Neural cell (in vitro differentiated cells): ENCODE data around the gene SH3BGRL2. TPM values are rescaled to one million over a fixed set of nuclear protein-coding genes. Genes with fewer than 3 reads are reported as not detected.

Experiments used
- H2AFZ ChIP-seq: fragments of 200-600, 300-800 bp; sonication (generic), shearing (Covaris generic); 2 replicates; pipeline ENCODE4 v1.6.0; 2014; ENCODE audit warnings: low read depth, mild to moderate bottlenecking, antibody characterized with exemption, low read length, moderate library complexity
- H3F3A ChIP-seq: fragments of 200-600 bp; shearing (Covaris generic); 2 replicates; pipeline ENCODE4 v1.6.1; 2016; ENCODE audit warnings: mild to moderate bottlenecking, moderate library complexity, mixed read lengths, antibody characterized with exemption, low read length; ENCODE audit not compliant: insufficient read depth, poor library complexity, severe bottlenecking
- H3K27ac ChIP-seq: fragments of 200-600, 300-800 bp; sonication (generic), shearing (Covaris generic); 2 replicates; pipeline ENCODE4 v1.5.1; 2014; ENCODE audit warnings: mild to moderate bottlenecking, low read length, moderate library complexity
- H3K27me3 ChIP-seq: fragments of 300-800, 200-600 bp; sonication (generic), shearing (Covaris generic); 2 replicates; pipeline ENCODE4 v1.6.0; 2014; ENCODE audit warnings: mild to moderate bottlenecking, low read depth, low read length, moderate library complexity; ENCODE audit not compliant: insufficient read depth
- H3K36me3 ChIP-seq: fragments of 300-800, 200-600 bp; sonication (generic), shearing (Covaris generic); 2 replicates; pipeline ENCODE4 v1.5.1; 2014; ENCODE audit warnings: mild to moderate bottlenecking, antibody characterized with exemption, low read length, moderate library complexity; ENCODE audit not compliant: insufficient read depth
- H3K4me2 ChIP-seq: fragments of 300-800, 200-600 bp; sonication (generic), shearing (Covaris generic); 2 replicates; pipeline ENCODE4 v1.6.0; 2014; ENCODE audit warnings: mild to moderate bottlenecking, low read length
- H3K4me3 ChIP-seq: fragments of 300-800, 200-600 bp; sonication (generic), shearing (Covaris generic); 2 replicates; pipeline ENCODE4 v1.5.1; 2014; ENCODE audit warnings: mild to moderate bottlenecking, low read length, moderate library complexity
- H3K79me2 ChIP-seq: fragments of 200-600 bp; shearing (Covaris generic); replicated peaks from 2 replicates; pipeline ENCODE4 v1.6.0; 2014; ENCODE audit warnings: mild to moderate bottlenecking, low read length, moderate library complexity; ENCODE audit not compliant: insufficient read depth
- H3K9ac ChIP-seq: fragments of 300-800, 200-600 bp; sonication (generic), shearing (Covaris generic); 2 replicates; pipeline ENCODE4 v1.6.1; 2016; ENCODE audit warnings: mild to moderate bottlenecking, low read length, mixed read lengths
- H3K9me2 ChIP-seq: fragments of 200-600 bp; shearing (Covaris generic); 2 replicates; pipeline ENCODE4 v1.6.1; 2016; ENCODE audit warnings: mild to moderate bottlenecking, low read length, mixed read lengths; ENCODE audit not compliant: insufficient read depth
- H3K9me3 ChIP-seq: fragments of 200-600, 300-800 bp; sonication (generic), shearing (Covaris generic); 2 replicates; pipeline ENCODE4 v1.6.1; 2016; ENCODE audit warnings: mild to moderate bottlenecking, mixed run types, low read length, moderate library complexity, mixed read lengths
- H4K20me1 ChIP-seq: fragments of 200-600 bp; shearing (Covaris generic); 2 replicates; pipeline ENCODE4 v1.6.1; 2016; ENCODE audit warnings: mild to moderate bottlenecking, mixed run types; ENCODE audit not compliant: insufficient read depth
- EP300 ChIP-seq: fragments of 450-650 bp; conservative IDR thresholded peaks from 2 replicates; pipeline ENCODE4 v1.6.1; 2014; ENCODE audit warnings: antibody characterized with exemption, mild to moderate bottlenecking, moderate library complexity; ENCODE audit not compliant: poor library complexity, severe bottlenecking
- EZH2 ChIP-seq: fragments of 200-600, 300-800 bp; shearing (Covaris generic), sonication (generic); IDR thresholded peaks from 2 replicates; pipeline ENCODE4 v1.6.1; 2014; ENCODE audit warnings: antibody characterized with exemption, low read length, borderline replicate concordance, mild to moderate bottlenecking; ENCODE audit not compliant: insufficient read depth, poor library complexity, severe bottlenecking
- MXI1 ChIP-seq: fragments of 450-650 bp; conservative IDR thresholded peaks from 2 replicates; pipeline ENCODE4 v1.6.1; 2014; ENCODE audit warnings: antibody characterized with exemption, mild to moderate bottlenecking; ENCODE audit not compliant: poor library complexity, severe bottlenecking
- POLR2AphosphoS5 ChIP-seq: IDR thresholded peaks from 2 replicates; pipeline ENCODE4 v1.6.1; 2012
- RAD21 ChIP-seq: fragments of 450-650 bp; conservative IDR thresholded peaks from 2 replicates; pipeline ENCODE4 v1.6.1; 2014; ENCODE audit warnings: antibody characterized with exemption, mild to moderate bottlenecking, moderate library complexity
- SMC3 ChIP-seq: fragments of 450-650 bp; conservative IDR thresholded peaks from 2 replicates; pipeline ENCODE4 v1.6.1; 2014; ENCODE audit warnings: antibody characterized with exemption, mild to moderate bottlenecking, moderate library complexity; ENCODE audit not compliant: poor library complexity
- TAF1 ChIP-seq: IDR thresholded peaks from 2 replicates; pipeline ENCODE4 v1.6.1; 2012; ENCODE audit warnings: low read depth
- polyA plus RNA-seq: library from polyadenylated mRNA; depleted of rRNA; stranded (reverse); fragments of >200 nt; gene quantifications from 2 replicates; pipeline ENCODE4 v1.2.3, GENCODE V29; 2014
- TF ChIP-seq, protein P1 (sequence below): fragments of 450-650 bp; IDR thresholded peaks from 2 replicates; pipeline ENCODE4 v1.5.1; 2014; ENCODE audit warnings: antibody characterized with exemption, mild to moderate bottlenecking, moderate library complexity; ENCODE audit not compliant: poor library complexity, severe bottlenecking
- TF ChIP-seq, protein P2 (sequence below): IDR thresholded peaks from 2 replicates; pipeline ENCODE4 v1.6.1; 2012; ENCODE audit warnings: borderline replicate concordance

Gene SH3BGRL2
- polyA plus RNA-seq, 1 donor from 2014 or later = 25.3 TPM

DNA sequence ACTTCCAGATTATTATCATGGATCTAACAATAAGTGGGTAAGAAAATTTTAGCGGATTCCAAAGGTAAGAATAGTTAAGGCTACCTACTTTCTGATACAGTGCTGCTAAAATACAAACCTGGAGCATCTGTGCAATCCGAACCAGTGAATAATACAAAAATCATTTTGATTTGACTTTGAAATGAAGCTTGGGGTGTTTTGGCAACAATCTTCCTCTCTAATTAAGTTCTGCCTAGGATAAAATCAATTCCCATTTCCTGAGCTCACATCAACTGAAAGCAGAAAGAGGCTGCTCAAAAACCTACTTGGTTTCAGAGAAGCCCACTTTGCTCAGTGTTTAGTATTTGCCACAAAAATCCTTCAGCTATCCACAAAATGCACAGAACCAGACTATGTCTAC lies 18.7 kb upstream of the SH3BGRL2 start:
- Histone ChIP-seq H3K27me3 (no peaks in the 10 kb centered on the region), H4K20me1 (no peaks in the 10 kb centered on the region), H3K4me2 (no peak overlapping the region), H3F3A (no peaks in the 10 kb centered on the region), H3K9me3 (no peaks in the 10 kb centered on the region), H3K9ac (no peak overlapping the region), H3K36me3 (no peaks in the 10 kb centered on the region), H3K79me2 (no peaks in the 10 kb centered on the region), H3K27ac (no peak overlapping the region), H3K9me2 (no peaks in the 10 kb centered on the region), H2AFZ (no peak overlapping the region), H3K4me3 (no peak overlapping the region)
- TF ChIP-seq TAF1 (no peak), RAD21 (no peak), EZH2 (no peak), MXI1 (no peak), SMC3 (no peak), EP300 (no peak), POLR2AphosphoS5 (no peak)
- TF ChIP-seq, protein P1, sequence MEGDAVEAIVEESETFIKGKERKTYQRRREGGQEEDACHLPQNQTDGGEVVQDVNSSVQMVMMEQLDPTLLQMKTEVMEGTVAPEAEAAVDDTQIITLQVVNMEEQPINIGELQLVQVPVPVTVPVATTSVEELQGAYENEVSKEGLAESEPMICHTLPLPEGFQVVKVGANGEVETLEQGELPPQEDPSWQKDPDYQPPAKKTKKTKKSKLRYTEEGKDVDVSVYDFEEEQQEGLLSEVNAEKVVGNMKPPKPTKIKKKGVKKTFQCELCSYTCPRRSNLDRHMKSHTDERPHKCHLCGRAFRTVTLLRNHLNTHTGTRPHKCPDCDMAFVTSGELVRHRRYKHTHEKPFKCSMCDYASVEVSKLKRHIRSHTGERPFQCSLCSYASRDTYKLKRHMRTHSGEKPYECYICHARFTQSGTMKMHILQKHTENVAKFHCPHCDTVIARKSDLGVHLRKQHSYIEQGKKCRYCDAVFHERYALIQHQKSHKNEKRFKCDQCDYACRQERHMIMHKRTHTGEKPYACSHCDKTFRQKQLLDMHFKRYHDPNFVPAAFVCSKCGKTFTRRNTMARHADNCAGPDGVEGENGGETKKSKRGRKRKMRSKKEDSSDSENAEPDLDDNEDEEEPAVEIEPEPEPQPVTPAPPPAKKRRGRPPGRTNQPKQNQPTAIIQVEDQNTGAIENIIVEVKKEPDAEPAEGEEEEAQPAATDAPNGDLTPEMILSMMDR = no peak
- TF ChIP-seq, protein P2, sequence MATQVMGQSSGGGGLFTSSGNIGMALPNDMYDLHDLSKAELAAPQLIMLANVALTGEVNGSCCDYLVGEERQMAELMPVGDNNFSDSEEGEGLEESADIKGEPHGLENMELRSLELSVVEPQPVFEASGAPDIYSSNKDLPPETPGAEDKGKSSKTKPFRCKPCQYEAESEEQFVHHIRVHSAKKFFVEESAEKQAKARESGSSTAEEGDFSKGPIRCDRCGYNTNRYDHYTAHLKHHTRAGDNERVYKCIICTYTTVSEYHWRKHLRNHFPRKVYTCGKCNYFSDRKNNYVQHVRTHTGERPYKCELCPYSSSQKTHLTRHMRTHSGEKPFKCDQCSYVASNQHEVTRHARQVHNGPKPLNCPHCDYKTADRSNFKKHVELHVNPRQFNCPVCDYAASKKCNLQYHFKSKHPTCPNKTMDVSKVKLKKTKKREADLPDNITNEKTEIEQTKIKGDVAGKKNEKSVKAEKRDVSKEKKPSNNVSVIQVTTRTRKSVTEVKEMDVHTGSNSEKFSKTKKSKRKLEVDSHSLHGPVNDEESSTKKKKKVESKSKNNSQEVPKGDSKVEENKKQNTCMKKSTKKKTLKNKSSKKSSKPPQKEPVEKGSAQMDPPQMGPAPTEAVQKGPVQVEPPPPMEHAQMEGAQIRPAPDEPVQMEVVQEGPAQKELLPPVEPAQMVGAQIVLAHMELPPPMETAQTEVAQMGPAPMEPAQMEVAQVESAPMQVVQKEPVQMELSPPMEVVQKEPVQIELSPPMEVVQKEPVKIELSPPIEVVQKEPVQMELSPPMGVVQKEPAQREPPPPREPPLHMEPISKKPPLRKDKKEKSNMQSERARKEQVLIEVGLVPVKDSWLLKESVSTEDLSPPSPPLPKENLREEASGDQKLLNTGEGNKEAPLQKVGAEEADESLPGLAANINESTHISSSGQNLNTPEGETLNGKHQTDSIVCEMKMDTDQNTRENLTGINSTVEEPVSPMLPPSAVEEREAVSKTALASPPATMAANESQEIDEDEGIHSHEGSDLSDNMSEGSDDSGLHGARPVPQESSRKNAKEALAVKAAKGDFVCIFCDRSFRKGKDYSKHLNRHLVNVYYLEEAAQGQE = no peak

DNA sequence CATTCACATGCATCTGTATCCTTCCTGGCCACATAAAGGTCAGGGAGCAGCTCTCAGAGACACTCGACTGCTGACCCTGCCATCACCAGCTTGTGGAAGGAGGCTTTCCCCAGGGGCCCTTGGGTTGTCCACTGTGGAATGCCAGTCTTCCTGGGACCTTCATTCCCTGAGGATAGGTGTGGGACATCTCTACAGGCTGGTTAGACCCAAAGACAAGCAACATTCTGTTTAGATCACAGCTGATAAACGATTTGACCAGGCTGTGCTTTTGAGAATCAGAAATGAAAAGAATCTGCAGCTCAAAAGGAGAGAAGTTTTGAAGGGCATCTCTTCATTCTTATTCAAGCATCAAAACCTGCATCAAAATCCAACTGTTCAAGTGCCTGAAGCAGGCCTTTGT lies 18.2 kb upstream of the SH3BGRL2 start:
- Histone ChIP-seq H3K4me3 (no peak overlapping the region), H3F3A (no peaks in the 10 kb centered on the region)

More for the DNA sequence above, 18.2 kb upstream of the SH3BGRL2 start:
- Histone ChIP-seq H3K4me2 (no peak overlapping the region), H3K36me3 (no peaks in the 10 kb centered on the region), H3K79me2 (no peaks in the 10 kb centered on the region), H3K9me2 (no peaks in the 10 kb centered on the region), H2AFZ (no peak overlapping the region), H3K27me3 (no peaks in the 10 kb centered on the region), H3K9me3 (no peaks in the 10 kb centered on the region), H4K20me1 (no peaks in the 10 kb centered on the region), H3K9ac (no peak overlapping the region), H3K27ac (no peak overlapping the region)
- TF ChIP-seq, protein P1 = no peak
- TF ChIP-seq SMC3 = no peak
- no peak for TF ChIP-seq POLR2AphosphoS5
- TF ChIP-seq TAF1 = no peak
- no peak for TF ChIP-seq EZH2
- TF ChIP-seq MXI1 = no peak
- TF ChIP-seq EP300 = no peak
- TF ChIP-seq RAD21 = no peak
- TF ChIP-seq, protein P2 = no peak
